Measurements from ENCODE around the gene CPHXL2. TPM values are rescaled to one million over a fixed set of nuclear protein-coding genes. Genes with fewer than 3 reads are reported as not detected.

The CPHXL2 gene
- total and polyA plus RNA-seq, 2 donors (not counting 1 experiment from before 2014, with no cell fraction given) = not detected

- Histone ChIP-seq H3K9me3 (ENCODE audit: control extremely low read depth in 1 of 3, control insufficient read depth in 2 of 3, insufficient read depth in 1 of 3, low read length in 2 of 3) (no peaks in the 10 kb centered on the region), H3K4me3 (ENCODE audit: control extremely low read depth in 1 of 5, extremely low read depth in 1 of 5, insufficient read depth in 1 of 5, low read depth in 2 of 5, low read length in 4 of 5) (no peak overlapping the region), H2AFZ (ENCODE audit: insufficient read depth, low read depth, low read length, poor library complexity, severe bottlenecking) (no peak overlapping the region), H3K4me1 (ENCODE audit: control insufficient read depth in 2 of 2, insufficient read depth in 2 of 2, low read length in 2 of 2) (peaks cover 4 to 8% of the 10 kb centered on the region in 2 donors), H3K27me3 (replicated peaks in 1 of 4; ENCODE audit: control extremely low read depth in 1 of 4, control insufficient read depth in 3 of 4, insufficient read depth in 4 of 4, low read length in 3 of 4) (no peaks in the 10 kb centered on the region), H3K27ac (ENCODE audit: low read length in 2 of 2) (no peak overlapping the region), H4K20me1 (ENCODE audit: control insufficient read depth, insufficient read depth, low read length, poor library complexity, severe bottlenecking) (peaks cover 57% of the 10 kb centered on the region), H3K79me2 (ENCODE audit: control insufficient read depth, insufficient read depth, low read length) (peaks cover 34% of the 10 kb centered on the region), H3K9ac (ENCODE audit: low read length) (no peak overlapping the region), H3K4me2 (replicated peaks; ENCODE audit: low read depth, low read length, poor library complexity, severe bottlenecking) (no peak overlapping the region), H3K36me3 (replicated peaks in 1 of 2; ENCODE audit: control extremely low read depth in 1 of 2, control insufficient read depth in 1 of 2, extremely low read depth in 1 of 2, insufficient read depth in 2 of 2, low read length in 1 of 2) (peaks cover 0 to 67% of the 10 kb centered on the region in 2 experiments)
- no peaks in the 10 kb centered on the region for H3K27me3 Mint-ChIP-seq
- intact Hi-C loops (cut with micrococcal nuclease) = no loop called here
- WGBS (ENCODE audit: insufficient coverage) = 94% methylated on average over 2 of the region's 2 CpGs
- CTCF ChIA-PET = no interaction called here
- no peak overlapping the region for H3K27ac Mint-ChIP-seq
- TF ChIP-seq CTCF (IDR thresholded peaks at IDR 0.05) = no peak
- no peak for TF ChIP-seq EZH2 (IDR thresholded peaks at IDR 0.05; ENCODE audit: borderline replicate concordance, insufficient read depth, low read depth, low read length, poor library complexity, severe bottlenecking)
- ATAC-seq (ENCODE audit: low read depth) = no peak
- peaks cover 14% of the 10 kb centered on the region for H3K4me1 Mint-ChIP-seq
- POLR2A ChIA-PET = no interaction called here
- no peaks in the 10 kb centered on the region for H3K9me3 Mint-ChIP-seq (ENCODE audit: insufficient read depth)
- no peak overlapping the region for H3K4me3 Mint-ChIP-seq
- no peak for DNase-seq
These were observed 18.6 kb downstream of the CPHXL2 start for GRCh38 chr16:75658175-75658574.

GRCh38 chr16:75653922-75654321, 22.9 kb downstream of the CPHXL2 start:
- no peak overlapping the region for H3K9ac ChIP-seq (ENCODE audit: low read length)
- TF ChIP-seq CTCF (IDR thresholded peaks at IDR 0.05) = no peak
- no peak for TF ChIP-seq EZH2 (IDR thresholded peaks at IDR 0.05; ENCODE audit: borderline replicate concordance, insufficient read depth, low read depth, low read length, poor library complexity, severe bottlenecking)
- no peak for DNase-seq
- no peaks in the 10 kb centered on the region for H3K27me3 ChIP-seq (replicated peaks in 1 of 4; ENCODE audit: control extremely low read depth in 1 of 4, control insufficient read depth in 3 of 4, insufficient read depth in 4 of 4, low read length in 3 of 4)
- H3K79me2 ChIP-seq (ENCODE audit: control insufficient read depth, insufficient read depth, low read length) = peaks cover 77% of the 10 kb centered on the region
- ATAC-seq (ENCODE audit: low read depth) = no peak
- no peak overlapping the region for H3K4me2 ChIP-seq (replicated peaks; ENCODE audit: low read depth, low read length, poor library complexity, severe bottlenecking)
- peaks cover 62% of the 10 kb centered on the region for H4K20me1 ChIP-seq (ENCODE audit: control insufficient read depth, insufficient read depth, low read length, poor library complexity, severe bottlenecking)
- no peaks in the 10 kb centered on the region for H3K9me3 ChIP-seq (ENCODE audit: control extremely low read depth in 1 of 3, control insufficient read depth in 2 of 3, insufficient read depth in 1 of 3, low read length in 2 of 3)
- ChIA-PET CTCF (no interaction called here), POLR2A (no interaction called here)
- WGBS (ENCODE audit: insufficient coverage) = no CpG with 5 or more reads among the region's 1 CpG
- no peak overlapping the region for H3K27ac Mint-ChIP-seq
- H3K4me3 Mint-ChIP-seq = peak overlapping the region; percentile 40
- no peaks in the 10 kb centered on the region for H3K9me3 Mint-ChIP-seq (ENCODE audit: insufficient read depth)
- peak overlapping the region in 1 of 2 donors; percentile 40 for H3K27ac ChIP-seq (ENCODE audit: low read length in 2 of 2)
- H3K4me3 ChIP-seq (ENCODE audit: control extremely low read depth in 1 of 5, extremely low read depth in 1 of 5, insufficient read depth in 1 of 5, low read depth in 2 of 5, low read length in 4 of 5) = no peak overlapping the region
- H3K4me1 Mint-ChIP-seq = peaks cover 47% of the 10 kb centered on the region
- H3K4me1 ChIP-seq (ENCODE audit: control insufficient read depth in 2 of 2, insufficient read depth in 2 of 2, low read length in 2 of 2) = peaks cover 38 to 39% of the 10 kb centered on the region in 2 donors
- peaks cover 0 to 45% of the 10 kb centered on the region in 2 experiments for H3K36me3 ChIP-seq (replicated peaks in 1 of 2; ENCODE audit: control extremely low read depth in 1 of 2, control insufficient read depth in 1 of 2, extremely low read depth in 1 of 2, insufficient read depth in 2 of 2, low read length in 1 of 2)
- H2AFZ ChIP-seq (ENCODE audit: insufficient read depth, low read depth, low read length, poor library complexity, severe bottlenecking) = no peak overlapping the region
- intact Hi-C loops (cut with micrococcal nuclease) = no loop called here
- H3K27me3 Mint-ChIP-seq = no peaks in the 10 kb centered on the region

Measured in B cell (primary cell).